ENCODE results near the gene ANKRD31. TPM values are rescaled to one million over a fixed set of nuclear protein-coding genes. Genes with fewer than 3 reads are reported as not detected.
"Not testable (repeated sequence)": the region's sequence is repeated elsewhere in the genome, so short reads cannot be mapped to it uniquely, and the experiment has no call there.

The ANKRD31 gene
- total RNA-seq, 1 experiment from 2014 or later = 2.8 TPM

DNA sequence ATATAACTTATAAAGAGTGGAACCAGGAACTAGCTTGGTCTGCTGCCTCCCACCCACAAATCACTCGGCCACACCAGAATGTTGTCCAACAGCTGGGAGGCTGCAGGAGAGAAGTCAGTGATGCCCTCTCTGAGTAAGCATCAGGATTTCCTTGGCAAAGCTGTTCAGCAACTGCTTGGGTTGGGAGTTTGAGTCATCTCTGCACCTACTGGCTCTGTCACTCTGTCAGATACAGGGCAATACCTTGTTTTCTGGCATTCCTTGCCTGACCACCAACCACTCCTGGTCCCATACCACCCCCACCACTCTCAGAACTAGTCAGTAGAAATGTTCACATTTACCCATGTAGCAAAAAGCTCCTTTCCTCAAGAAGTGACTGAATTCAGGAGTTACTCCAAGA, 147.5 kb downstream of the ANKRD31 start:
- no peak for DNase-seq (ENCODE audit: low spot score)
- in situ Hi-C loops (cut with HindIII; ENCODE audit: low sequenced_read_pairs) = no loop called here

DNA sequence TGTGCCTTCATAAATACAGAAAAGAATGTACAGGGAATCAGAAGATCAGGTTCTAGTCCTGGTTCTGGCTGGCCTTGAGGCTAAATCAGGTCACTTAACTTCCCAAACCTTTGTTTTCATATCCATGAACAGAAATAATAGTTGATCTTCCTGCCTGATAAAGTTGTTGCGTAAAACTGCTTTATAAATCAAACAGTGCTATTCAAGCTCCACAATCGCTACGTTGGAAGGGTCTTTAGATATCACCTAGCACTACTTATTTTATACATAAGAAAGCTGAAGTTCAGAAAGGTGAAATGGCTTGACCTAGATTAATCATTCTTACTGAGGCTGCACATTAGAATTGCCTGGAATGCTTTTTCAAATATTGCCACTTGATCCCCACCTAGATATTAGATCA, 148.0 kb downstream of the ANKRD31 start:
- no peak for DNase-seq (ENCODE audit: low spot score)
- in situ Hi-C loops (cut with HindIII; ENCODE audit: low sequenced_read_pairs) = no loop called here

GRCh38 chr5:75081510-75081909, 155.2 kb downstream of the ANKRD31 start:
- no peak for DNase-seq (ENCODE audit: low spot score)
- in situ Hi-C loops (cut with HindIII; ENCODE audit: low sequenced_read_pairs) = no loop called here

DNA sequence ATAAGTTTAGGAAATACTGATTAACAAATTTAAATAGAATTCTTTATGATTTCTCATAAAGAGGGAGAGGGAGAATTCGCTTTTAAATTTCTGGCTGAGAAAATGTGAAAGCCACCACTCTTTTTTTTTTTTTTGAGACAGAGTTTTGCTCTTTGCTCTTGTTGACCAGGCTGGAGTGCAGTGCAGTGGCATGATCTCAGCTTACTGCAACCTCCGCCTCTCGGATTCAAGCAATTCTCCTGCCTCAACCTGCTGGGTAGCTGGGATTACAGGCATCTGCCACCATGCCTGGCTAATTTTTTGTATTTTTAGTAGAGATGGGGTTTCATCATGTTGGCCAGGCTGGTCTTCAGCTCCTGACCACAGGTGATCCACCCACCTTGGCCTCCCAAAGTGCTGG, 157.3 kb downstream of the ANKRD31 start:
- in situ Hi-C loops (cut with HindIII; ENCODE audit: low sequenced_read_pairs) = not testable (repeated sequence)

DNA sequence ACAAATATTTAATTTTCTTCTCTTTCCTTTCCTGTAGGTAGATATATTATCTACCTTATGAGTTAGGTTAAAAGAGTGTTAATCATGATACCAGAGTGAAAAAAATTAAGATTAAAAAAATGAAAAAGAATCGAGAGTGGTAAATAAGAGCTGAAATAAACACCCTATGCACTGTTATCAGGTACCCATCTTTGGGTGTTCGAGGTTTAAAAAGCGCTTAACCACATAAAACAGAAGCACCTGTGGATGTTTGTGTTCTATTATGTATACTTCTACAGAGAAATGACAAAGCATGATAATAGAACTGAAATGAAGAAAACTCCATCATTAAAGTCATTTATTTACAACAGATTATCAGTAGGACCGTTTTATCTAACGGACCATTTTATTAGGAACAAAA, 158.7 kb downstream of the ANKRD31 start:
- no peak for DNase-seq (ENCODE audit: low spot score)
- in situ Hi-C loops (cut with HindIII; ENCODE audit: low sequenced_read_pairs) = no loop called here

More for the DNA sequence above, 157.3 kb downstream of the ANKRD31 start:
- DNase-seq (ENCODE audit: low spot score) = not testable (repeated sequence)

- in situ Hi-C loops (cut with HindIII; ENCODE audit: low sequenced_read_pairs) = no loop called here
- no peak for DNase-seq (ENCODE audit: low spot score)
Observed at GRCh38 chr5:75072061-75072460, 164.6 kb downstream of the ANKRD31 start.

- DNase-seq (ENCODE audit: low spot score) = no peak
- in situ Hi-C loops (cut with HindIII; ENCODE audit: low sequenced_read_pairs) = no loop called here
Observed at GRCh38 chr5:75071100-75071499, 165.6 kb downstream of the ANKRD31 start.

DNA sequence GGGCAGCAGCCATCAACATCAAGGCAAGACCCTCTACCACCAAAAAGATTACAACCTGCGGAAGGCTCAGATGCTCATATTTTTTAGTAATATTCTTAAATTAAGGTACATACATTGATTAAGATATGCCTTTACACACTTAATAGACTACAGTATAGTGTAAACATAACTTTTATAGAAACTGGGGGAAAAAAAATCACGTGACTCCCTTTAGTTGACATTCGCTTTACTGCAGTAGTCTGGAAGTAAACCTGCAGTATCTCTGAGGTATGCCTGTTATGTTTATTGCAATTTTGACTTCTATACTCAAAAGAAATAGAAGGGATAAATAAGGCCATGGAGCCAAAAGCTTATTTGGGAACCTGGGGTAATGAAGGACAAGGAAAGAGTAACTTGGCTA, 169.2 kb downstream of the ANKRD31 start:
- in situ Hi-C loops (cut with HindIII; ENCODE audit: low sequenced_read_pairs) = no loop called here

DNA sequence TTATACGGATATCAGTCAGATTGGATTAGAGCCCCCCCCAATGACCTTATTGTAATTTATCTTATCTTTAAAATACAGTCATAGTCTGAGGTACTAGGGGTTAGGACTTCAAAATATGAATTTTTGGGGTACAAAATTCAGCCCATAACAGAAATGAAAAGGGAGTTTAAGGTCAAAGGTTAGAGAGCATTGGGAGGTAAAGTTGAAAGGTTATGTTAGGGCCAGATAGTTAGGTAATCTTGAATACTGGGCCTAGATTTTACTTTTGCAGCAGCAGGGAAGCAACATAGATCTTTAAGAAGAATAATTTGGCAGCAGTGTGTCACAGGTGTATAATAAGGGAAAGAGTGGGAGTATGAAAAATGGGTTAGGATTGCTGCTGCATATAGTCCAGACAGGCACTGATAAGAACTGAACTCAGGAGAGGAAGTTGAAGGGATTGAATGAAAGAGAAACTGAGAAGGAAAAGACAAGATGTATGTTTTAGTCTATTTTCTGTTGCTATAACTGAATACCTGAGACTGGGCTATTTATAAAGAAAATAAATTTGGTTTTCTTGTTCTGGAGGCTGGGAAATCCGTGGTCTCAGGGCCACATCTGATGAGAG, 173.7 kb downstream of the ANKRD31 start:
- DNase-seq (ENCODE audit: low spot score) = no peak
- in situ Hi-C loops (cut with HindIII; ENCODE audit: low sequenced_read_pairs) = loop anchor here (5.0 kb wide), 1 partner anchor 79 kb away; no protein-coding TSS in a partner anchor

More for the DNA sequence above, 169.2 kb downstream of the ANKRD31 start:
- no peak for DNase-seq (ENCODE audit: low spot score)

- in situ Hi-C loops (cut with HindIII; ENCODE audit: low sequenced_read_pairs) = loop anchor here (5.0 kb wide), 1 partner anchor 82 kb away; no protein-coding TSS in a partner anchor
- no peak for DNase-seq (ENCODE audit: low spot score)
Observed at GRCh38 chr5:75059912-75060545, 176.6 kb downstream of the ANKRD31 start.

DNA sequence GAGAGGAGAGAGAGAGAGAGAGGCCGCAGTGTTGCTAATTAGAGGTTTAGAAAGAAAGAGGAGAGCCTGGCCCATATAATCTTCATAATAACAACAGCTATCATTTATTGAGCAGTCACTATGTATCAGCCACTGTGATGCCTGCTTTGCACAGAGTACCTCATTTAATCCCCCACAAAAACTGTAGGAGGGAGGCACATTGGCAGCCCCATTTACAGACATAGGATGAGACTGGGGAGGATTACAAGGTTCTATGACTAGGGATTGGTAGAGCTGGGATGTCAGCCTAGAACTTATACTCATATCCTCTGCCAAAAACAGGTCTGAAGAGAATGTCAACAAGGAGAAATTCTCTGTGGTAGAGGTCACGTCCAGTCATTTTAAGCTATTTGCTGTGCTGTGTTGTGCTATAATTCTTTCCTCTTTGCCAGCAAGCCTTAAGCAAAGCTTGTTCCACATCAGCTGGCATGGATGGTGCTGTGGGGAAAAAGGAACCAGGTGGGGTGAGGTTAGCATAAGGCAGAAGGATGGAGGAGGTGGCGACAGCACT, 177.6 kb downstream of the ANKRD31 start:
- in situ Hi-C loops (cut with HindIII; ENCODE audit: low sequenced_read_pairs) = no loop called here
- DNase-seq (ENCODE audit: low spot score) = no peak

- no peak for DNase-seq (ENCODE audit: low spot score)
- in situ Hi-C loops (cut with HindIII; ENCODE audit: low sequenced_read_pairs) = no loop called here
Observed at GRCh38 chr5:75057561-75057960, 179.1 kb downstream of the ANKRD31 start.

- peak; percentile 80 for DNase-seq (ENCODE audit: low spot score)
- in situ Hi-C loops (cut with HindIII; ENCODE audit: low sequenced_read_pairs) = no loop called here
Observed at GRCh38 chr5:75055727-75056144, 180.9 kb downstream of the ANKRD31 start.

GRCh38 chr5:75054134-75054930, 182.3 kb downstream of the ANKRD31 start:
- peak; percentile 83 for DNase-seq (ENCODE audit: low spot score)
- in situ Hi-C loops (cut with HindIII; ENCODE audit: low sequenced_read_pairs) = no loop called here

DNA sequence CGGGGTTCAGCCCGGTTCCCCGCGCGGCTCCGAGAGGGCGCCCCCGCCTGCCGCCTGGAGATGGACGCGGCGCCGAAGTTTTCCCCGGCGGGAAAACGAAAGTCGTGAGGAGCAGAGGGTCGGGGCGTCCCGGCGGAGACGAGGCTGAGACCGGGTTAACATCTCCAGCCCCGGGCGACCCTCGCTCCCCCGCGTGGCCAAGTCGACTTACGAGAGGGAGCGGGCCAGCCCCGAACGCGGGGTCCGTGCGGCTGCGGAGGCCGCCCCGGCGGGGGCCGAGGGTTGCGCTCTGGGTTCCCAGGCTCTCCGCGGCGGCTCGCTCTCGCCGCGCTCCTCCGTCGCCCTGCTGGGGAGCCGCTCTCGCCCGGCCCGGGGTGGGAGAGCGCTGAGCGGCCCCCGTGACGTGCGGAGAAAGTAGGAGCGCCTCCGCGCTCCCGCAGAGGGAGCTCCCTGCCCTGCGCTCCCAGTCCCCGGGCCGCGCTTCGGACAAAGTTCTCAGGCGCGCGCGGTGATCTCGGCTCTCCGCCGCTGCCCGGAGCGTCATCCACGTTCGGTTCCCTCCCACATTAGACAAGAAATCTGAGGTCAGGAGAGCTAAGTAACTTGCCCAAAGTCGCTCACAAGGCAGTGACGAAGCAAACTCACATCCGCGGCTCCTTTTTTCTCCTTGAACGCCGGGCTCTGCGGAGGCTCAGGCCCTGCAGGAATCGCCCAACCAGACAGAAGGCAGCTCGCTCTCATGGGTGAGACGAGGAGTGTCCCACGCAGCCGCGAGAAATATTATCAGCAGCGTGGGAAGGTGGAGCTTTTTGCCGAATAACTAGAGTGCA, 183.2 kb downstream of the ANKRD31 start:
- in situ Hi-C loops (cut with HindIII; ENCODE audit: low sequenced_read_pairs) = no loop called here
- DNase-seq (ENCODE audit: low spot score) = no peak

GRCh38 chr5:75053054-75053303, 183.7 kb downstream of the ANKRD31 start:
- in situ Hi-C loops (cut with HindIII; ENCODE audit: low sequenced_read_pairs) = no loop called here
- DNase-seq (ENCODE audit: low spot score) = no peak

- no peak for DNase-seq (ENCODE audit: low spot score)
- in situ Hi-C loops (cut with HindIII; ENCODE audit: low sequenced_read_pairs) = no loop called here
Observed at GRCh38 chr5:75052192-75053053, 184.3 kb downstream of the ANKRD31 start, which contains the start of gene GCNT4. Gene GCNT4, minus strand, starts transcription at chr5:75052558. Its CDS starts 22,521 bp downstream, at chr5:75030037.

- in situ Hi-C loops (cut with HindIII; ENCODE audit: low sequenced_read_pairs) = no loop called here
Observed at GRCh38 chr5:75051217-75051751, 185.4 kb downstream of the ANKRD31 start.

More at GRCh38 chr5:75051217-75051751, 185.4 kb downstream of the ANKRD31 start:
- DNase-seq (ENCODE audit: low spot score) = no peak

All from G401 (cell line).